MM.1S (cell line): ENCODE data around the gene NRXN3.

Source experiments
- DNase-seq: peaks from one replicate; pipeline ENCODE4 v3.0.0-alpha.2; 2015
- H2AFZ ChIP-seq: fragments of 300-600 bp; sonication (generic); 2 replicates; pipeline ENCODE4 v1.6.0; 2016; ENCODE audit warnings: antibody characterized with exemption, low read length
- H3F3A ChIP-seq: fragments of 300-600 bp; sonication (generic); 2 replicates; pipeline ENCODE4 v1.6.1; 2016; ENCODE audit warnings: mild to moderate bottlenecking, antibody characterized with exemption, low read length, moderate library complexity, mixed read lengths; ENCODE audit not compliant: insufficient read depth
- H3K27ac ChIP-seq: fragments of 300-600 bp; sonication (generic); 2 replicates; pipeline ENCODE4 v1.5.1; 2016; ENCODE audit warnings: mild to moderate bottlenecking, low read length
- H3K27me3 ChIP-seq: fragments of 300-600 bp; sonication (generic); replicated peaks from 2 replicates; pipeline ENCODE4 v1.6.0; 2016; ENCODE audit warnings: low read length; ENCODE audit not compliant: insufficient read depth
- H3K36me3 ChIP-seq: fragments of 300-600 bp; sonication (generic); replicated peaks from 2 replicates; pipeline ENCODE4 v1.6.1; 2016; ENCODE audit warnings: mild to moderate bottlenecking, low read length, mixed read lengths; ENCODE audit not compliant: insufficient read depth
- H3K4me1 ChIP-seq: fragments of 300-600 bp; sonication (generic); 2 replicates; pipeline ENCODE4 v1.6.1; 2016; ENCODE audit warnings: low read length, mixed read lengths
- H3K4me2 ChIP-seq: fragments of 300-600 bp; sonication (generic); 2 replicates; pipeline ENCODE4 v1.6.0; 2016; ENCODE audit warnings: low read depth, low read length
- H3K4me3 ChIP-seq: fragments of 300-600 bp; sonication (generic); 2 replicates; pipeline ENCODE4 v1.5.1; 2016; ENCODE audit warnings: low read length, mixed read lengths
- H3K79me2 ChIP-seq: fragments of 300-600 bp; sonication (generic); 2 replicates; pipeline ENCODE4 v1.6.1; 2016; ENCODE audit warnings: mixed run types, low read length, mixed read lengths
- H3K9ac ChIP-seq: fragments of 300-600 bp; sonication (generic); 2 replicates; pipeline ENCODE4 v1.6.1; 2016; ENCODE audit warnings: low read length, mixed read lengths
- H3K9me2 ChIP-seq: fragments of 300-600 bp; sonication (generic); replicated peaks from 2 replicates; pipeline ENCODE4 v1.6.1; 2016; ENCODE audit warnings: mild to moderate bottlenecking, low read length, mixed read lengths; ENCODE audit not compliant: insufficient read depth
- H3K9me3 ChIP-seq: fragments of 300-600 bp; sonication (generic); replicated peaks from 2 replicates; pipeline ENCODE4 v1.6.1; 2016; ENCODE audit warnings: mild to moderate bottlenecking, low read length, mixed read lengths; ENCODE audit not compliant: insufficient read depth
- H4K20me1 ChIP-seq: fragments of 300-600 bp; sonication (generic); 2 replicates; pipeline ENCODE4 v1.6.1; 2016; ENCODE audit warnings: mild to moderate bottlenecking, low read length, moderate library complexity, mixed read lengths; ENCODE audit not compliant: insufficient read depth
- CTCF ChIP-seq: fragments of 300-600 bp; sonication (generic); IDR thresholded peaks from 2 replicates; pipeline ENCODE4 v1.5.1; 2016; ENCODE audit warnings: antibody characterized with exemption, low read length, mixed read lengths
- EZH2 ChIP-seq: fragments of 300-600 bp; sonication (generic); optimal IDR thresholded peaks from 2 replicates; pipeline ENCODE3; 2017; ENCODE audit warnings: low read depth, mild to moderate bottlenecking, antibody characterized with exemption, low read length, mixed read lengths
- EZH2phosphoT487 ChIP-seq: fragments of 300-600 bp; sonication (generic); IDR thresholded peaks from 2 replicates; pipeline ENCODE4 v1.6.1; 2018; ENCODE audit warnings: antibody characterized with exemption, low read length

Gene NRXN3

GRCh38 chr14:78508023-78508422 lies 337.9 kb downstream of the NRXN3 start:
- Histone ChIP-seq H3K4me3 (no peak overlapping the region), H3K9me2 (no peaks in the 10 kb centered on the region), H3F3A (no peaks in the 10 kb centered on the region), H4K20me1 (no peaks in the 10 kb centered on the region), H3K4me2 (no peak overlapping the region), H3K9me3 (no peaks in the 10 kb centered on the region), H3K36me3 (no peaks in the 10 kb centered on the region), H3K79me2 (no peaks in the 10 kb centered on the region), H2AFZ (no peak overlapping the region), H3K4me1 (no peaks in the 10 kb centered on the region), H3K9ac (no peak overlapping the region), H3K27me3 (no peaks in the 10 kb centered on the region), H3K27ac (no peak overlapping the region)
- DNase-seq, result no peak
- TF ChIP-seq CTCF, result no peak
- no peak for TF ChIP-seq EZH2
- no peak for TF ChIP-seq EZH2phosphoT487

DNA sequence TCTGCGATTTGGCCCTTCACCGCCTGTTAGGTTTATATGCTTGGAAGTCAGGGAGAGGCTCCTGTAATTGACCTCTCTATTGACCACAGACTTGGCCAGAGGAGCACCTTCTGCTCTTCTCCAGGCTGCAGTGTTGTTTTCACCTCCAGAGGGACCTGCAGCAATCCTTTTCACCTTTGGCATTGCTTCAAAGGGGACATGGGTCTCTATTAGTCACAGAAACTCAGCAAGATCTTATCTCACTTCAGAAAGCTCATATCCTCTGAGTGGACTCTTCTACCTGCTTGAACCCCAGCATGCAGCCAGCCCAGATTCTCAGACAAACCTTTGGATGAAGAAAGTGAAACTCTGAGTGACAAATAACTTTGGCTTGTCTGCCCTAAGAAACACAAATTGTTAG lies 339.3 kb downstream of the NRXN3 start:
- DNase-seq, result no peak
- TF ChIP-seq EZH2 (no peak), CTCF (no peak), EZH2phosphoT487 (no peak)
- no peaks in the 10 kb centered on the region for H3F3A ChIP-seq
- H2AFZ ChIP-seq, result no peak overlapping the region
- H3K4me1 ChIP-seq, result no peaks in the 10 kb centered on the region
- no peak overlapping the region for H3K9ac ChIP-seq
- H3K36me3 ChIP-seq, result no peaks in the 10 kb centered on the region
- no peaks in the 10 kb centered on the region for H4K20me1 ChIP-seq
- no peaks in the 10 kb centered on the region for H3K79me2 ChIP-seq
- H3K9me3 ChIP-seq, result no peaks in the 10 kb centered on the region
- H3K4me2 ChIP-seq, result no peak overlapping the region
- H3K27me3 ChIP-seq, result no peaks in the 10 kb centered on the region
- H3K9me2 ChIP-seq, result no peaks in the 10 kb centered on the region
- no peak overlapping the region for H3K4me3 ChIP-seq
- H3K27ac ChIP-seq, result no peak overlapping the region

DNA sequence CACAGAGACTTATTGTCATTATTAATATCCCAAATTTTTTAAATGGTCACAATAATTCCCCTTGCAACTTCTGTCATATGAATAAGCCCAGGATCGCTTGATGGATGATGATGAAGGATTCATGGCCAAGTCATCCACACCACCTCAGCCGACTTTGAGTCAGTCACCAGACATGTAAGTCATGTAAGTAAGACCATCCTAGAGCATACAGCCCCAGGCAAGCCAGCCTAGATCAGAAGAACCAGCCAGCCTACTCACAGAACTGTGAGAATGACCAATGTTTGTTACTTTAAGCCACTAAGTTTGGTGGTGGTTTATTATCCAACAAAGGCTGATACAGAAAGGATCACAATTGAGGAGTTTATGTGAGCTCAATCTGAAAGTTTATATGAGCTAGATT lies 341.8 kb downstream of the NRXN3 start:
- no peaks in the 10 kb centered on the region for H3K9me2 ChIP-seq
- H3K4me2 ChIP-seq, result no peak overlapping the region
- no peaks in the 10 kb centered on the region for H3F3A ChIP-seq

More for the DNA sequence above, 341.8 kb downstream of the NRXN3 start:
- Histone ChIP-seq H3K79me2 (no peaks in the 10 kb centered on the region), H3K27ac (no peak overlapping the region), H4K20me1 (no peaks in the 10 kb centered on the region), H3K4me3 (no peak overlapping the region), H3K9ac (no peak overlapping the region), H3K36me3 (no peaks in the 10 kb centered on the region), H3K4me1 (no peaks in the 10 kb centered on the region), H3K9me3 (no peaks in the 10 kb centered on the region), H3K27me3 (no peaks in the 10 kb centered on the region), H2AFZ (no peak overlapping the region)
- DNase-seq, result no peak
- TF ChIP-seq CTCF (no peak), EZH2 (no peak), EZH2phosphoT487 (no peak)
